Loucy (cell line): ENCODE results near the gene RAPGEF5.

ENCODE experiments used
- H2AFZ ChIP-seq: fragments of 200-600 bp; sonication (generic); 2 replicates; pipeline ENCODE4 v1.6.0; 2016; ENCODE audit warnings: antibody characterized with exemption, mild to moderate bottlenecking, low read length, moderate library complexity
- H3F3A ChIP-seq: fragments of 200-600 bp; 2 replicates; pipeline ENCODE4 v1.6.0; 2016; ENCODE audit warnings: antibody characterized with exemption, low read depth, mild to moderate bottlenecking
- H3K27me3 ChIP-seq: fragments of 200-600 bp; sonication (generic); 2 replicates; pipeline ENCODE4 v1.6.1; 2014; ENCODE audit warnings: low read length, mild to moderate bottlenecking; ENCODE audit not compliant: insufficient read depth, poor library complexity, severe bottlenecking
- H3K36me3 ChIP-seq: fragments of 200-600 bp; sonication (generic); 2 replicates; pipeline ENCODE4 v1.6.1; 2016; ENCODE audit warnings: low read length; ENCODE audit not compliant: insufficient read depth
- H3K4me1 ChIP-seq: fragments of 200-600 bp; sonication (generic); 2 replicates; pipeline ENCODE4 v1.5.1; 2014; ENCODE audit warnings: low read length, mild to moderate bottlenecking; ENCODE audit not compliant: insufficient read depth, poor library complexity, severe bottlenecking
- H3K4me2 ChIP-seq: fragments of 200-600 bp; sonication (generic); 2 replicates; pipeline ENCODE4 v1.6.0; 2014; ENCODE audit warnings: antibody characterized with exemption, low read length, low read depth, mild to moderate bottlenecking; ENCODE audit not compliant: poor library complexity, severe bottlenecking
- H3K4me3 ChIP-seq: fragments of 200-600 bp; sonication (generic); 2 replicates; pipeline ENCODE4 v1.5.1; 2014; ENCODE audit warnings: low read length, mild to moderate bottlenecking, mixed read lengths; ENCODE audit not compliant: poor library complexity, severe bottlenecking
- H3K79me2 ChIP-seq: fragments of 200-600 bp; sonication (generic); 2 replicates; pipeline ENCODE4 v1.6.1; 2014; ENCODE audit warnings: low read length; ENCODE audit not compliant: insufficient read depth
- H3K9ac ChIP-seq: fragments of 200-600 bp; sonication (generic); 2 replicates; pipeline ENCODE4 v1.6.0; 2014; ENCODE audit warnings: mild to moderate bottlenecking, low read depth, low read length, moderate library complexity; ENCODE audit not compliant: poor library complexity, severe bottlenecking
- H3K9me2 ChIP-seq: fragments of 200-600 bp; sonication (generic); replicated peaks from 2 replicates; pipeline ENCODE4 v1.6.1; 2016; ENCODE audit warnings: low read depth, low read length, mixed read lengths
- H3K9me3 ChIP-seq: fragments of 200-600 bp; sonication (generic); 2 replicates; pipeline ENCODE4 v1.6.1; 2014; ENCODE audit warnings: mild to moderate bottlenecking, antibody characterized with exemption, low read length, low read depth; ENCODE audit not compliant: insufficient read depth
- H4K20me1 ChIP-seq: fragments of 200-600 bp; sonication (generic); 2 replicates; pipeline ENCODE4 v1.6.0; 2014; ENCODE audit warnings: antibody characterized with exemption, low read length, mild to moderate bottlenecking; ENCODE audit not compliant: insufficient read depth, poor library complexity, severe bottlenecking
- CTCF ChIP-seq: fragments of 200-600 bp; sonication (generic); conservative IDR thresholded peaks from 2 replicates; pipeline ENCODE4 v1.5.1; 2014; ENCODE audit warnings: mild to moderate bottlenecking, antibody characterized with exemption, low read length
- EZH2phosphoT487 ChIP-seq: fragments of 200-600 bp; IDR thresholded peaks from 2 replicates; pipeline ENCODE4 v1.6.1; 2018; ENCODE audit warnings: antibody characterized with exemption, mild to moderate bottlenecking, moderate library complexity, borderline replicate concordance

Gene RAPGEF5

DNA sequence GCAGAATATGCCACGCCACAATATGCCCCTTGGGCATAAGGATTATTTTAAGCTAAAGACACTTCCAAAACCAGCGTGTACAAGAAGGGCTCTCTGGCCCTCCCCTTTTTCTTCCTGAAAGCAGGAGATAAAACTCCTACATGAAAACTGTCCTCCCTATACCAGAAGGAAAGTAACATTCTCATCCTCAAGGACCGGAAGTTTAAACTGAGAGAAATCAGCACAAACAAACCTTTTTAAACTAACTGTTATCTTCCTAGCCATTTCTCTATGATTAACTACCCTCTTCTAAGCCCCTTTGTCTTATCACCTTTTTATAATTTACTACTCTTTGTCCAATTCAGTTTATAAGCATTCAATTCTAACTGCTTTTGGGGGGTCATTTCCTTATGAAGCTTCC lies 16.4 kb upstream of the RAPGEF5 start:
- Histone ChIP-seq H3K4me3 (no peak overlapping the region), H3K27me3 (no peaks in the 10 kb centered on the region), H3K4me1 (no peaks in the 10 kb centered on the region), H3K79me2 (no peaks in the 10 kb centered on the region), H3K9ac (no peak overlapping the region), H3K4me2 (no peak overlapping the region), H3K9me3 (no peaks in the 10 kb centered on the region), H4K20me1 (no peaks in the 10 kb centered on the region), H2AFZ (no peak overlapping the region), H3F3A (no peaks in the 10 kb centered on the region), H3K9me2 (no peaks in the 10 kb centered on the region), H3K36me3 (no peaks in the 10 kb centered on the region)
- TF ChIP-seq CTCF: no peak
- no peak for TF ChIP-seq EZH2phosphoT487

- Histone ChIP-seq H3K36me3 (no peaks in the 10 kb centered on the region), H3F3A (no peaks in the 10 kb centered on the region), H3K79me2 (no peaks in the 10 kb centered on the region), H3K9me3 (no peaks in the 10 kb centered on the region), H3K9me2 (no peaks in the 10 kb centered on the region), H3K4me3 (no peak overlapping the region), H3K9ac (no peak overlapping the region), H2AFZ (no peak overlapping the region), H3K4me2 (no peak overlapping the region), H3K4me1 (no peaks in the 10 kb centered on the region), H3K27me3 (no peaks in the 10 kb centered on the region), H4K20me1 (no peaks in the 10 kb centered on the region)
- TF ChIP-seq CTCF (no peak), EZH2phosphoT487 (no peak)
Observed at GRCh38 chr7:22372863-22373262, 15.9 kb upstream of the RAPGEF5 start.

- Histone ChIP-seq H3K4me2 (no peak overlapping the region), H2AFZ (no peak overlapping the region), H3F3A (no peaks in the 10 kb centered on the region), H3K4me3 (no peak overlapping the region), H3K27me3 (no peaks in the 10 kb centered on the region), H3K9me2 (no peaks in the 10 kb centered on the region), H3K79me2 (no peaks in the 10 kb centered on the region), H3K9ac (no peak overlapping the region), H3K4me1 (no peaks in the 10 kb centered on the region), H3K36me3 (no peaks in the 10 kb centered on the region), H3K9me3 (no peaks in the 10 kb centered on the region), H4K20me1 (no peaks in the 10 kb centered on the region)
- TF ChIP-seq CTCF: no peak
- TF ChIP-seq EZH2phosphoT487: no peak
Observed at GRCh38 chr7:22371878-22372277, 14.9 kb upstream of the RAPGEF5 start.
